SH-SY5Y (cell line): ENCODE results near the gene GEN1.

ENCODE experiments used
- GATA2 ChIP-seq: IDR thresholded peaks from 2 replicates; pipeline ENCODE4 v1.6.1; 2011; ENCODE audit warnings: mild to moderate bottlenecking, low read depth, low read length
- GATA3 ChIP-seq: IDR thresholded peaks from 2 replicates; pipeline ENCODE4 v1.6.1; 2011; ENCODE audit warnings: low read depth, mild to moderate bottlenecking, low read length, moderate library complexity

- TF ChIP-seq GATA3 (no peak), GATA2 (no peak)
Observed at GRCh38 chr2:17786727-17787126, 32.8 kb downstream of the GEN1 start.
